RKO (cell line): Measurements from ENCODE around the gene METTL2A.
"Not testable (repeated sequence)": the region's sequence is repeated elsewhere in the genome, so short reads cannot be mapped to it uniquely, and the experiment has no call there.

Experiments used
- DNase-seq: peaks from one replicate; pipeline ENCODE4 v3.0.0-alpha.2; 2016; ENCODE audit warnings: low spot score

Gene METTL2A

DNA sequence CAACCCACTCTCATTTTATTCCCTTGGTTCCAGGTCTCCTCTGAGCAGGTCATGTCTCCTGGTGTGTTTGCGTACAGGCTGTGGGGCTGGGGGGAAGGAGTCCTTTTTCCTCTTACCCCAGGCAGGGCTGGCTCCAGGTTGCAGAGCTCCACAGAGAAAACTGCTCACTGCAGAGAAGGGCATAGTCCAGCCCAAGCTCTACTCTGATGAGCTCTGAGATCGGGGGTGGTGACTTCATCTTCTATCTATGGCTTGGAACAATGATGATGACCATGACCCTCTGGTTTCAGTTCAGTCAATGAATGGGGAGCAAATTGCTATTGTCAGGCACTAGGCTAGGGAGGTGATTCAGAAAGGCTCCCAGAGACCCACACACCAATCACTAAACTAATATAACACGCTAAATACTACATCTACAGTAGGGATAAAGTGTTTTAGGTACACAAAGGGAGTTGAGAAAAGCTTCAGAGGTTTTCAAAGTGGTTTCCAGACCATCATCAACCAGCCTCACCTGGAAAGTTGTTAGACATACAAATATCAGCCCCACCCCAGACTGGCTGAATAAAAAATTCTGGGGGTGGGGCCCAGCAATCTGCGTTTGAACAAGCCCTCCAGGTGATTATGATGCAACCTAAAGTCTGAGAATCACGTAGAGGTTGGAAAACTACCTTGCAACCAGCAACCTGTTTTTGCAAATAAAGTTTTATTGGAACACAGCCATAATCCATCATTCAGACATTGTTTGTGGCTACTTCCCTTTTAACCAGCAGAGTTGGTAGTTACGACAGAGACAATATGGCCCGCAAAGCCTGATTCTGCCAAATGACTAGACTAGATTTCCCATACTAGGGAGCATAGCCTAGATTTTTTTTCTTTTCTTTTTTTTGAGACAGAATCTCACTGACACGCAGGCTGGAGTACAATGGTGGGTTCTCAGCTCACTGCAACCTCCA lies 49.6 kb downstream of the METTL2A start:
- DNase-seq, result not testable (repeated sequence)

- not testable (repeated sequence) for DNase-seq
Measured at GRCh38 chr17:62477111-62477510, 53.4 kb downstream of the METTL2A start.

DNA sequence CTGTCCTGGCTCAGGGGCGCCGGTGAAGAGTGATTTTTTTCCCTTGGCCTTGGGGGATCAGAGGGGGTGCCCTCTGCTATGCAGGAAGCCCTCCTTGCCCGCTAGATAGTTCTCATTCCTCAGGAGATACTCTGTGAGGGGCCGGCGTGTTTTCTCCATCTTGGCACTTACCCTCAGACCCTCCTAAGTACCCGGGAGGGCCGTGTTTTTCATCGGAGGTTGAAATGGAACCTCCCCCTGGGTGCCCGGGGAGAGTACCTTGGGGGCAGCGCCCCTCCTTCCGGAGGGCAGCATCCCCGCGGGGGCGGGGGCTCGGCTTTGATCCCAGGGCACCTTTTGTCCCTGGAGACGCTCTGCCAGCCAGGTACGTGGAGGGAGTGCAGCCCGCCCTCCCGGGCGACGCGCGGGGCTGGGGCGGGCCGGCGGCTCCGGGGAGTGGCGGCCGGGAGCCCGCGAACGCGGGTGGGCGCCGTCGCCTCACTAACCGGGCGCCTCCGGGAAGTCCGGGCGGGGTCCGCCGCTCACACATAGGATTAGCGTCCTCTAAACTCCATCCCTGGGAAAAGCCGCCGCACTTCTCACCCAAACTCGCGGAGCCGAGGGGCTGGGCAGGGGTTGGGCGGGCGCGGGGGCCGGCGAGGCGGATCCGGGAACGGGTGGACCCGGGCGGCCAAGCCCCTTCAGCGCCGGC lies 54.2 kb downstream of the METTL2A start:
- DNase-seq, result not testable (repeated sequence)

GRCh38 chr17:62478424-62478879 lies 54.8 kb downstream of the METTL2A start, which contains the start of gene TLK2:
TSS of gene TLK2 (plus strand) at chr17:62478825. CDS start at chr17:62481126, 2,301 bp downstream.
- peak; percentile 83 for DNase-seq

GRCh38 chr17:62478880-62479638 lies 55.4 kb downstream of the METTL2A start:
- DNase-seq, result not testable (repeated sequence)

DNA sequence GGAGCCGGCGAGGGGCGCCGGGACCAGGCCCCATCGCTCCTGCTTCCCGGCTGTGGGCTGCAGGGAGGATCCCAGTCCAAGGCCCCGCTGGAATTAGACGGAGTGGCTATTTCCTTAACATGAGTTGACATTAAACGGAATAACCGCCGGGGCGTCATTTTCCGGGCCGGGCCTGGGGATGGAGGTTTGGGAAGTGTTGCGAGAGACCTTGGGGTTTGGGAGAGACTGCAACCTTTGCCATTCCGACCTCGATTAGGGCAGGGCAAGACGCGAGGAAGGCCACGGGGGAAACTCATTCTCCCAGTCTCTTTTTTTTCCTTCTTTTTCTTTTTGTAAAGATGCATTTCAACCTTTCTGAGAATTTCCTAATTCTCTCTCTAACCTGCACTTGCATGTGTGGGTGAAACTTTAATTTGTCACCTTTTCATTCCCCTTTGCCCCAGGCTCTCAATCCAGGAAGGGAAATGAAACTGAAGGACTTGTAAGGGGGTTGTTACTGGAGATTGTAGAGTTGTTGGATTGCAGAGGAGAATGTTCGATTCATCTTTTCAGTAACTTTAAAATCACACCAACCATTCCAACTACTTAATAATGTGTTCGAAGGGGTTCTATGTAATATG lies 56.1 kb downstream of the METTL2A start:
- DNase-seq, result peak; percentile 25

- DNase-seq, result not testable (repeated sequence)
Measured at GRCh38 chr17:62482553-62482952, 58.9 kb downstream of the METTL2A start.

DNA sequence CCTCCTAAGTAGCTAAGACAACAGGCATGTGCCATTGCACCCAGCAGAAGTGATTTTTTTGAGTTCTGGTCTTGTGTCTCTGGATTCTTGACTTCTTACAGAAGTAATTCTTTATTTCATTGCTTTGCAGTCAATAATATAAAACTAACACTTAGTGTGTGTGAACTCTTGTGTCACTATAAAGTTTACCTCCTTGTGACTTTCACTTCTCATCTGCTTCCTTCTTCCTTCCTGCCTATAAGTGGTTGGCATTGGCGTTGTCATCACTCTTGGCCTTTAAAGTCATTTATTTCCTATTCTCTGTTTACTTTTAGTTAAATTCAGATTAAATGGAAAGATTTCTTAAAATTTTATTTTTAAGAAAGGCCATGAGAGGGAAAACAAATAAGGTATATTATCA lies 67.3 kb downstream of the METTL2A start:
- not testable (repeated sequence) for DNase-seq

GRCh38 chr17:62493049-62493655 lies 69.5 kb downstream of the METTL2A start:
- DNase-seq, result not testable (repeated sequence)

DNA sequence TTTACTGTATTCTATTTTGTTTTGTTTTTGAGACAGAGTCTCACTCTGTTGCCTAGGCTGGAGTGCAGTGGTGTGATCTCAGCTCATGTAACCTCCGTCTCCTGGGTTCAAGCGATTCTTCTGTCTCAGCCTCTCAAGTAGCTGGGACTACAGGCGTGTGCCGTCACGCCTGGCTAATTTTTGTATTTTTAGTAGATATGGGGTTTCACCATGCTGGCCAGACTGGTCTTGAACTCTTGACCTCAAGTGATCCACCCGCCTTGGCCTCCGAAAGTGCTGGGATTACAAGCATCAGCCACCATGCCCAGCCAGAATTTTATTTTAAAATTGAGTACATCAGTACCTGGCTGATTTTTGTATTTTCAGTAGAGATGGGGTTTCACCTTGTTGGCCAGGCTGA lies 70.4 kb downstream of the METTL2A start:
- not testable (repeated sequence) for DNase-seq

DNA sequence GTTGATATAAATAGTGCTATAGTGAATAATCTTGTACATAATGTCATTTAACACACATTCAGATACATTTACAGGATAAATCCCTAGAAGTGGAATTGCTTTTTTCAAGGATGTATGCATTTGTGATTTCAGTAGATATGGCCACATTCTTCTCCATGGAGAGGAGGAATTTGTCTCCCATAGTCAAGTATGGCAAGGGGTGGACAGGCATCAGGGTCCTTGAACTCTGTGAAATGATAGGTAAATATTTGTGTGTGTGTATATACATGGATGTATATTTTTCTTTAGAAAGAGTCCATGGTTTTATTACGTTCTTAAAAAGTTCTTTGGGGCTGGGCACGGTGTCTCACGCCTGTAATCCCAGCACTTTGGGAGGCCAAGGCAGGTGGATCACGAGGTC lies 72.6 kb downstream of the METTL2A start:
- DNase-seq, result not testable (repeated sequence)

GRCh38 chr17:62498796-62499195 lies 75.1 kb downstream of the METTL2A start:
- not testable (repeated sequence) for DNase-seq
